GM11168 (cell line): ENCODE results near the gene USHBP1.

Experiments used
- in situ Hi-C: fragments of 300-500 bp; cut with MboI; formaldehyde crosslinking; loops from one replicate; pipeline ENCODE4 v1.12.0; 2022; ENCODE audit warnings: low sequenced_read_pairs; ENCODE audit not compliant: unreplicated experiment

Gene USHBP1

DNA sequence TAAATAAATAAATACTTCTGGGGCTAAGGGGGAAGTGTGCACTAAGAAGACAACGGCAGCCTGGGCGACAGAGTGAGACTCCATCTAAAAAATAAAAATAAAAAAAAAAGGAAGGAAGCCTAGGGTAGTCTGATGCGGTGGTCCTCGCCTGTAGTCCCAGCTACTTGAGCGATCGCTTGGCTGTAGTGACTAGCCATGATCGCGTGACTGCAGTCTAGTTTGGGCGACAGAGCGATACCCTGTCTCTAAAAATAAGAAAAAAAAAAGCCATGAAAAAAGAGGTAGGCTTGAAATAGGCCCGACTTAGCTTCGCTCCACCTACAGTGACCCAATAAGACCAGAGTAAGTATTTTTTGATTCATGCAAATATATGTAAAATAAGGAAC is 2.0 kb upstream of the USHBP1 start:
- in situ Hi-C loops: no loop called here

DNA sequence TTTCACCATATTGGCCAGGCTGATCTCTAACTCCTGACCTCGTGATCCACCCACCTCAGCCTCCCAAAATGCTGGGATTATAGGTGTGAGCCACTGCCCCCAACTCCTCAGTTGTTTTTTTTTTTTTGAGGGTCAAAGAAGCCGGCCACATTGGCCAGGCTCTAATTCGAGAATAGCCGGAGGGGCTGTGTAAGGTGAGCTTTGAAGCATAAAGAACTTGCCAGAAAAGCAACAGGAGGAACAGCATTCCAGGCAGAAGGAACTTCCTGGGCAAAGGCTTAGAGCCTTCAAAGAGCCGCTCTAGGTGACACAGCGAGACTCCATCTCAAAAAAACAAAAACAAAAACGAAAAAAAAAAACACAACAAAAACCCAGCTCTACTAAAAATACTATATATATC is 1.5 kb upstream of the USHBP1 start:
- in situ Hi-C loops: no loop called here

DNA sequence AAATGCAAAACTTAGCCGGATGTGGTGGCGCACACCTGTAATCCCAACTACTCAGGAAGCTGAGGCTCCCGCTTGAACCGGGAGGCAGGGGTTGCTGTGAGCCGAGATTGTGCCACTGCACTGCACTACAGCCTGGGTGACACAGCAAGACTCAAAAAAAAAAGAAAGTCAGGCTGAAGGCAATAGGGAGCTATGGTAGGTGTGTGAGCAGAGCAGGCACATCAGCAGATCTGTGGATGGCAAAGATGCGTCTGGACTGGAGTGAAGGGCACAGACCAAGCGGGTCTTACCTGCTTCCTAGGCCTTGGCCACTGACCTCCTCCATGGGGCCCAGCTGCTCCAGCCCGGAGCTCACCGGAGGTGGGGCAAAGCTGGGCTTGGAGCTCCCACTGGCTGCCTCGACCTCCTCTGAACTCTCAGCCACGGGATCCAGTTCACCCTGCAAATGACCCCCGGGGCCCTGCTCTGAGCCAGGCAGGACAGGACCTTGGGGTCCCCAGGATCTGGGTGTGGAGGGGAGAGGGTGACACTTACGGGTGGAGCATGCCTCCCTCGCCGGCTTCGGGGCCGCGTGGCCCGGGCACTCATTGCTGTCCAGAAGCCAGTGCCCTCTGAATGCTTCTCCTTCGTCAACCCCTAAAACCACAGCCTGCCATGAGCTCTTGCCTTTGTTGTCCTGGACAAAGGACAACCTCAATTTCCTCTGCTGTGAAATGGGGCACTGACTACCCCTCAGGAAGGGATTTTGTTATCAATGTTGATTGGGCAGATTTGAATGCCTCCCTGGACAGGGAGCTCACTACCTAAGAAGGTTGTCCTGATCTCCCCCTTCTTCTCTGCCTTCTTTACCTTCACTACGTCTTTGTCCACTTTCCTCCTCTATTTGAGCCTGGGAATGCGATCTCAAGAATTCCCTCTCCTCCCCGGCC is 569 bp downstream of the USHBP1 start:
- in situ Hi-C loops: no loop called here

DNA sequence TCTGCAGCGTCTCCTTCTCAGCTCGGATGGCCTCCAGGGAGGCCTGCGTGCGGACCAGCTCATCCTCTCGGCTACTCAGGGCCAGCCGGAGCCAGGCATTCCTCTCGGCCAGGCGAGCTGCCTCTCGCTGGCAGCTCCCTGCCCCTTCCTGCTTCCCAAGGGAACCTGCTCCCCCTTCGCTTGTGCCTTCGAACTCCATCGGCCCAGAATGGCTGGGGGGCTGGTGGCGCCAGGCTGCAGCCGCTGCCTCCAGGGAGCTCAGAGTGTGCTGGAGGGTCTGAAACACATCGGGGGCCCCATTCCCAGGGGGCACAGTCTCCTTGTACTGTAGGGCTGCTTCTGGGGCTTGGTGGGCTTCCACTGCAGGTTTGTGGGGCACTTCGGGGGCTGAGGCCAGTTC is 2.0 kb downstream of the USHBP1 start:
- in situ Hi-C loops: no loop called here

DNA sequence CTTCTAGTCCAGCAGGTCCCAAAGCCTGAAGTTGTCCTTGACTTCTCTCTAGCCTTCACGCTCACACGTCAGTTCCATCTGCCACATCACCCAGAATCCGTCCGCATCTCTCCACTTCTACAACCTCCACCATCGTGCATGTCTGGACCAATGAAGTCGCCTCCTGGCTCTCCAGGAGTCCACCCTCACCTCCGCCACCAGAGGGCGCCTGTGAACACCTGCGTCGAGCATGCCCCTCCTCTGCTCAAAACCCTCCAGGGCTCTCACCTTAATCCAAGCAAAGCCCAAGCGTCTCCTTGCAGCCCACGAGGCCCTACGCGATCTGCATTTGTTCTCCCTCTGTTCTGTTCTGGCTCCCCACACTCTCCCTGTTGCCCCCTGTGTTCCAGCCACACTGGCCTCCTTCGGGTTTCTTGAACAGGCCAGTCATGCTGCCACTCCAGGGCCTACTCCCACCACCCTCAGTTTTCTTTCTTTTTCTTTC is 3.7 kb downstream of the USHBP1 start:
- in situ Hi-C loops: no loop called here

DNA sequence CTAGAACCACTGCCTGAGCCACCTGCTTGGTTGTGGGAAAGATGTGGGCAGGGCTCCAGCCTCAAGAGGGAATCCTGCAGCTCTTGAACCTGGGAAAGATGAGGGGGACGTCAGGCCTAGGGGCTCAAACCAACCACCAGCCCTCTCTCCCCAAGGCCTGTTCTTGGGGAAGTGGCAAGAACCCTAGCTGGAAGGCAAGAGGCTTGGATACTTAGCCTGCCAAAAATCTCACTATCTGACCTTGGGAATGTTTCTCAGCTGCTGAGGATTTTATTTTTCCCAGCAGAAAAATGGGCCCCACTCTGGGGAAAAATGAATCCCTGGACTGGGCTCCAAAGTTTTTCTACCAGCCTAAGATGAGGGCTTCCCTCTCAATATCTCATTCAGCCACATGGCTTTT is 4.6 kb downstream of the USHBP1 start:
- in situ Hi-C loops: no loop called here

DNA sequence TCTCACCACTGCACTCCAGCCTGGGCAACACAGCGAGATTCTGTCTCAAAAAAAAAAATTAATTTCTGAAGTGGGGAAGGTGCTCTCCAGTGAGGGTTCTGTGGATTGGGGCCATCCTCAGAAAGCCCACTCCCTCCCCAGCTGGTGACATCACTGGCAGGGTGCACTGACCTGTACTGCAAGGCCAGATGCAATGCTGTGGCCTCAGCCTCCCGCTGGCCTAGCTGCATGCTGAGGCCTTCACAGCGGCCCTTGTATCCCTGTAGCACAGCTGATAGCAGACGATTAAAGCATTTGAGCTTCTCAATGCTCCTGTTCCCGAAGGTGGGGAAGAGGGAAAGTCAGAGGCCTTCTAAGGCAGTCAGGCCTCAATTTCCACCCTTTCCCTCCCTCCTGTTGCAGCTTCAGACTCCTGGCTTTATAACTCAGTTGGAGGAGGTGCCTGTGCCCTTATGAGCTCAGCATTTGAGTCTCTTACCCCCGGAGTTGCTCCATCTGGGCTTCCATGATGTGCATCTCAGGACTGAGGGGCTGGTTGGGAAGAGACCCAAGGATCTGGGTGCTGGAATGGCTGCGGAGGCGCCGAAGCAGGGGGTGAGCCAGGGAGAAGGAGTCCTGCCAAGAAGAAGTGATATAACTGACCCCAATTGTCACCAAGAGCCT is 5.3 kb downstream of the USHBP1 start:
- in situ Hi-C loops: no loop called here

DNA sequence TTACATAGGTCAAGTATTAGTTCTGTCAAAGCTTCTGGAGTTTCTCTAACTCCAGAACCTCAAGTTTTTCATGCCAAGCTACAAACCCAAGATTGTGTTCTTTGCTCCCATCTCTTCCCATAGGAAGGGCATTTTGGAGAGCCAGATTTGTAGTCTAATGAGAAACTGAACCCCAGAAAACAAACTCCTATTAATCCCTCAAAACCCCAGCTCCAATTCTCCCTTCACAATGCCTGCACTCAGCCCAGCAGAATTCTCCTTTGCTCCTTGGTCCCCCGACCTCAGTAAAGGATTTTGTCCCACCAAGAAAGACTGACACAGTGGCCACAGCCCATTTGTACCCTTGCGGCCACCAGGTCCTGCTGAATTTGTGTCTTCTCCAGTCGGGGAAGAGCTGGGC is 8.4 kb downstream of the USHBP1 start:
- in situ Hi-C loops: no loop called here

DNA sequence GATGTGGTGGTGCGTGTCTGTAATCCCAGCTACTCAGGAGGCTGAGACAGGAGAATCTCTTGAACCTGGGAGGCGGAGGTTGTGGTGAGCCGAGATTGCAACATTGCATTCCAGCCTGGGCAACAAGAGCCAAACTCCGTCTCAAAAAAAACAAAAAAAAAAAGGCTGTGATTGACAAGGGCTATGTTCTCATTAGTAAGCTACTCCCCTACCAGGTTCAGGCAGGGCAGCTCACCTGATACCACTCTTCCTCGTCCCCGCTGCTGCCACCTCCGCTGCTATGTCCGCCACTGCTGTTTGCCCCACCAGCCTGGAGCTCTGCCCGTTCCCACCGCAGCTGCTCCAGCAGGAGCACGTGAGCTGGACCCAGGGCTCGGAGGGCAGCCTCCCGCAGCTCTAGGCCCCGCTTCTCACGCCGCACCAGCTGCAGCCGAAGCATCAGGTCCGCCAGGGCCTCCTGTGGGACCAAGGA is 9.4 kb downstream of the USHBP1 start:
- in situ Hi-C loops: no loop called here

DNA sequence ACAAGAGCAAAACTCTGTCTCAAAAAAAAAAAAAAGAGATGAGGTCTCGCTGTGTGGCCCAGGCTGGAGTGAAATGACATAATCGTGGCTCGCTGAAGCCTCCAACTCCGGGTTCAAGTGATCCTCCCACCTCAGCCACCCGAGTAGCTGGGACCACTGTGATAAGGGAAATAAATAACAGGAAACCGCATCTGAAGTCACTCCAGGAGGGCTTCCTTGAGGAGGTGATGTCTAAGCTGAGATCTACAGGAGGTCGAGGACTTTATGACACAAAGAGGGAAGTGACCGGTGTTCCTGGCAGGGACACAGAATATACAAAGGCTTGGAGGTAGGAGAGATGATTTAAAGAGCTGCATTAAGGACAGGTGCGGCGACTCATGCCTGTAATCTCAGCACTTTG is 9.9 kb downstream of the USHBP1 start:
- in situ Hi-C loops: no loop called here

DNA sequence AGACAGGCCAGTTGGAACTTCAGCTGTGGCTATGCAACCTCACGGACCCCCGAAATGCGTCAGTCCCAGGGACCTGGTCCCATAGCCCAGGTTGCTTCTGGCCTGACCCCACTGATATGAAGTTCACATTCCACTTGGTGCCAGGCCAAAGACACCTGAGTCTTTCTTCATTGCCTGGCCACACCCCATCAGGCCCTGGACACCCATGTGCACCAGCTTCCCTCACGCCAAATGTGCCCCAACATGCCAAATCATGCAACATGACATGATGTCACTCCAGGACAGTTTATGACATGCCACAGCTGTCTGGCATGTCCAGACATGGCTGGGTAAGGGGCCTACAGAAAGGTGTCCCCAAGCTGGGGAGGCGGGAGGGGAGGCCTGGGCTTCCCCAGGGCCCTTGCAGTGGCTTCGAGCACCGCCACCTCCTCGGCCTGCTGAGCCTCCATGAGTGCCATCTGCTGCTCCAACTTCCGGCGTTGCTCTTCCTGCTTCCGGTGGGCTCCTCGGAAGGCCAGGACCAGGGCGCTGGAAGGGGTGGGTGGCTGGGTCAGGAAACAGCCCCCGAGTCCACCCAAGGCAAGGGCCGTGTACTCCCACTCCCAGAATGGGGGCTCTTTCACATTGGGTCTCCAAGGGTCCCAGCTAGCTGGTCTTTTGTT is 14.5 kb downstream of the USHBP1 start:
- in situ Hi-C loops: no loop called here

DNA sequence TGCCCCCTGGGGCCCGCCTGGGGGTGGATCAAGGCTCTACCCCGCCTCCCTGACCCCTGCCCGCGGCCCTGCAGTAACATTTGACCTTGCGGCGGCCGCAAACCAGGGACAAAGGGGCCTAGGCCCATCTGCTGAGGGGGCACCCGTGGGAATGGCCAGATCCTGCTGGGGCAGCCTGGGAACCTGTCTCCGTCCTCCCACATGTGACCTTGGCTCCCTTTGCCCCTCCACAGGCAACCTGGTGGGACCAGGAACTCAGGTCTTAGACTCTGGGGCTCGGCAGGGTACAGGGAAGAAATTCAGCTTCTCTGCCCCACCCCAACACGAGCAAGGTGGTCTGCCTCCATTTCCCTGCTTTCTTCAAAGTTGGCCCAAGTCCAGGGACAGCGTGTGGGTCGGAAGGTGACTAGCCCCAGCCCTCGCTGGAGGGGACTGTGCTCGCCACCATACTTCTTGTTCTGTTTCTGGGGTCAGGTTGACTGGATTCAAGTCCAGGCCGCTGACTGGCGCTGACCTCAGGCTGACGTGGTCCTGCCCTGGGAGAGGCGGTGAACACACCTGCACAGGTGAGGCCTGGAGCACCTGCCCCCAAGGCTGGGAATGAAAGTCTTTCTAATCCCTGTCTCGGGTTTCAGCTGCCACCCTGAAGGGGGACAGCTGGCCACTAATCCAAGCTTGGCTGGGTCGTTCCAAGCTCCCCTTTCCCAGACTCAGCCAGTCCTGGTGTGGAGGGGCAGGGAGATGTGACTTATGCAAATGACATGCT is 16.4 kb downstream of the USHBP1 start:
- in situ Hi-C loops: no loop called here

DNA sequence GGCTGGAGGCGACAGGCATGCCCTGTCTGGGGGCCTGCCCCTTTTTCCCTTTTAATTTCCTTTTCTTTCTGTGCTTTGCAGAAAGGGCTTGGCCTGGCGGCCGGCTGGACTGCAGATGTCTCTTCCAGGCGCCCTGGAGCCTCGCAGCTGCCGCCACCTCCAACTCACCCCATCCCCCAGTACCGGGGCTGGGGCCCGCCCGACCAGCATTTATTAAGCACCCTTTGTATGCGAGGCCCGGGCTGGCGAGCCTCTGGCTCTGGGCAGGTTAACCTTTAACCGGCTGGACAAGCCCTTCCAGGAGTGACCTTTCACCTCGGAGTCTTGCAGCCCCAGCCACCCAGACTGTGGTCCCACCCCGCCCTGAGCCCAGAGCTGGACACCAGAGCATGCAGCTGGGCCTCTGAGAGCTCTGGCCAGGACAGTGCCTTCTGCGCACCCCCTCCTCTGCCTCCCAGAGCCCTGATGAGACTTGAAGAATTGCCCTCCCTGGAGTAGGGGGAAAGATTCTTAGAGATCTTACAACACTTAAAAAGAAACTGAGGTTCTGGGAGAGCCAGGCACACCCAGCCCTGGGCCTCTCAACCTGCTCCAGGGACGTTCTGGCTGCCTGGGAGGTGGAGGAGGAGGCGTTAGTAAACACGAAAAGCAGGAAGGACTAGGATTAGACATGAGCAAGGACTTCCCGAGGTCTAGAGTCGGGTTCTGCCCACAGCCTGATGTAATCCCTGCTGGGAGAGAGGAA is 17.7 kb downstream of the USHBP1 start:
- in situ Hi-C loops: no loop called here

DNA sequence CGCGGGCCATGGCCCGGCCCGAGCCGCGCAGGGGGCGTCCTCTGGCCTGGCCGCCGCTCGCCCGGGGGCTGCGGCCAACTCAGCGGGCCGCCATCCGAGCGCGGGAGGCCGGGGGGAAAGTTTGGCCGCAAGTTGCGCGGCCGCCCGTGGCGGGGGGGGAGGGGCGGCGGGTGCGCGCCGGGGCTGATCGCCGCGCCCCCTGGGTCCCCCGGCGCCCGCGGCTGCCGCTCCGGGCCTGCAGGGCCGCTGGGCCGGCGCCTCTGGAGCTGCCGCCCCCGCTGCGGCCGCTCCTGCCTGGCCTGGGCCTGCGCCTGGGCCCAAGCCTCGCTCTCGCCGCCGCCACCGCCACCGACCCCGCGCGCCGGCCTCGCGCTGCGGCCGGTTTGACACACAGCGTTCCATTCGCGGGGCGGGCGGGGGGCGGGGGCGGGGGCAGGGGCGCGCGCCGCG is 19.0 kb downstream of the USHBP1 start, which contains the start of gene NR2F6:
Gene NR2F6 (minus strand): TSS at position 385 of the 450 bp plus-strand sequence. CDS start 699 bp downstream, outside the sequence.
- in situ Hi-C loops: no loop called here

DNA sequence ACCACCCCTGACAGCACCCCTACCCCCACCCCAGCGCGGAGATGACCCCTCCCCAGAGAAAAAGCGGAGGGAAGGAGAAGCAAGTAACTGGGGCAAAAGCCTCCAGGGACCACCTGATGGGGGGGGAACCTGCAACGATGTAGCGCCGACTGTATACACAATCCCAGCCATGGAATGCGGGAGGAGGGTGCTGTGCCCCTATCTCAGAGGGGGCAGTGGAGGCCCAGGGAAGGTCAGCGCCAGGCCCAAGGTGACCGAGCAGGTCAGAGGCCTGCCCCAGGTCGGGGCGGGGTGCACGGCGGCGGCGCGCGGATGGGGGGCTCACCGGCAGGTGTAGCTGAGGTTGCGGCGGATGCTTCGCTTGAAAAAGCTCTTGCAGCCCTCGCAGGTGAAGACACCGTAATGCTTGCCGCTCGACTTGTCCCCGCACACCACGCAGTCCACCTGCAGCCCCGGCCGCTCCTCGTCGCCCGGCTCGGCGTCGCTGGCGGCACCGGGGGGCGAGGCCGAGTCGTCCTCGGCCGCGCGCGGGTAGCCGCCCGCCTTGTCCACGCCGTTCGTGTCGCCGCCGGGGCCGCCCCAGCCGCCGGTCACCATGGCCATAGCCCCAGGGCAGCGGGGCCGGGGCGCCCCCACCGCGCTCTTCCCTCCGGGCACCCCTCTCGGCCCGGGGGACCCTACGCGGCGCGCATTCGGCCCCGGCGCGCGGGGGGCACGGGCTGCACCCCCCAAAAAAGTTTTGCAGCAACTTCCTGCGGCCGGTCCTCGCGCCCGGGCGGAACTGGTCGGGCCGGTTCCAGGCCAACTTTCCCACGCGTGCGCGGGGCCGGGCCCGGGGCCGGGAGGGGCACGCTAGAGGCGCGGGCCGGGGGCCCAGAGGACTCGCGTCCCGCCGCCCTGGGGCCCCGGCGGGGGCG is 19.7 kb downstream of the USHBP1 start:
- in situ Hi-C loops: no loop called here

DNA sequence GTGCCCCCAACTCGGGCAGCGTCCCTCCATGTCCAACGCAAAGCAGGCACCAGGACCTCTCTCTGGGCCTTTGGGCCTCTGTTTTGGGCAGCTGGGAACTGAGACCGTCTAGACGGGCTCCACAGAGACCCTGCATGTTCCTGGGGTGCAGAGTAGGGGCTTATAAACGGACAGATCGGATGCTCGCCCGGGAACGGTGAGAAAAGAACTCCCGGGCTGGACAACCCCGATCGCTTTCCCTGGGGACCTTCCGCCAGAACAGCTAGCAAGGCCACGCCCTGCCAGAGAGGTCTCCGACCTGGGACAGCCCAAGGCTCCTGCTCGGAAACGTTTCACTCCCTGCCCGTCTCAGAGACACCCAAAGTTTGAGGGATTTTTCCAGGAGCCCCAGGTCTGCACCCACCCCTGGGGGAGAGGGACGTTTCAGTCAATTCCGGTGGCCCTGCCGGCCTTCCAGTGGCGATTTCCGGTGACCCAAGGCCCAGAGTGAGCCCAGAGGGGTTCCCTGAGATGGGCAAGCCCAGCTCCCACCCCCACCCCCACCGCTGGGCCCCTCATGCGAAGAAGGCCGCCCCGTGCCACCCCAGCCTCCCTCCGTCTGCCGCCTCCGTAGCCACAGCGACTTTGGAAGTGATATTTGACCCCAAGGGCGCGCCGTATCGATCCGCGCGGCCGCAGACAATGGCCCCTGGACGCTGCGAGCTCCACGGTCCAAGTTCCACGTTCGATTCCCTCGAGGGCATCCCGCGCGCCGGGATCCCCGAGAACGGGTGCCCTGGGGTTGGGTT is 20.5 kb downstream of the USHBP1 start:
- in situ Hi-C loops: no loop called here

DNA sequence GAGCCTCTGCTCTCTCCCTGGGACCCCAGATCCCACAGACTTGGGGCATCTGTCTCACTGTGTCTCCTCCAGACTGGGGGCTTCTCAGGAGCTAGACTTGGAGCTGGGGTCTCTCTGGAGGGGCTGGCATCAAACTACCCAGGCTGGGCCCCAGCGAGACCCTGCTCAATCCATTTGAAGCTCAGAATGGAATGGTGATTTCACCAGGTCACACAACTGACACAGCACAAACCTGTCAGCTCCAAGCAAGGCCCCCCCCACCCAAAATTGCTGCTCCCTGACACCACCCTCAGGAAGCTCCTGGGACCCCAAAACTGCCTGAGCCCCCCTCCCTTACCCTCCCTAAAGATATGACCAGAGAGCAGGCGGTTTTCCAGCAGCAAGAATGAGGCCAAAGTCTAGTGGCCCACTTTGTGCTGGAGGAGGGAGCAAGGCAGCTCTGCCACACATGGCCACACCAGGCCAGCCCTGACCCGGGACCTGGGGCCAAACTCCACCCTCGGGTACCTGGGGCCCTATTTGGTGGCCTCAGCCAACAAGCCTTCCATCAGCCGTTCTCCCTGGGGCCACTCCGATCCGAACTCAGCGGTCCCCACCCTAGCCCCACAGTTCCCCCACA is 21.2 kb downstream of the USHBP1 start:
- in situ Hi-C loops: no loop called here
